Activated CD4-positive, alpha-beta T cell treated with anti-CD3 and anti-CD28 coated beads, Interleukin-2, amount 10 ng/mL, durations not matched to agents 7 days and 5 days (primary cell): Measurements from ENCODE around the gene RDX. TPM values are rescaled to one million over a fixed set of nuclear protein-coding genes. Genes with fewer than 3 reads are reported as not detected.
A peak's percentile ranks its signal among the peaks of the same experiment; 100 is the strongest.

Experiments used
- CTCF ChIA-PET: fragments of 350-600 bp; sonication (Branson Sonifier 250); formaldehyde crosslinking; loops from one replicate; lab custom pipeline; 2021; ENCODE audit warnings: antibody characterized with exemption; lab: Charles Lee
- POLR2A ChIA-PET: fragments of 350-600 bp; sonication (Branson Sonifier 250); formaldehyde crosslinking; loops from one replicate; lab custom pipeline; 2021; ENCODE audit warnings: antibody characterized with exemption; lab: Charles Lee
- DNase-seq: peaks from one replicate; pipeline ENCODE4 v3.0.0-alpha.2; 2020
- H3K27ac Mint-ChIP-seq: one replicate; pipeline ENCODE4 v1.8.0; 2021; ENCODE audit warnings: mild to moderate bottlenecking, moderate library complexity, mixed read lengths
- H3K27me3 Mint-ChIP-seq: one replicate; pipeline ENCODE4 v1.8.0; 2021; ENCODE audit warnings: mixed read lengths
- H3K36me3 Mint-ChIP-seq: one replicate; pipeline ENCODE4 v1.8.0; 2021; ENCODE audit warnings: low read depth, mixed read lengths
- H3K4me1 Mint-ChIP-seq: one replicate; pipeline ENCODE4 v1.8.0; 2021; ENCODE audit warnings: mixed read lengths
- H3K4me3 Mint-ChIP-seq: one replicate; pipeline ENCODE4 v1.8.0; 2021; ENCODE audit warnings: mild to moderate bottlenecking, moderate library complexity, mixed read lengths
- H3K9me3 Mint-ChIP-seq: one replicate; pipeline ENCODE4 v1.8.0; 2021; ENCODE audit warnings: mixed read lengths
- total RNA-seq, 2 experiments: library from RNA; stranded (reverse); gene quantifications; one replicate each; pipeline ENCODE4 v1.2.3, GENCODE V29; 2021

The RDX gene
- 10 to 100 TPM; 37.6 to 47.1 TPM for total RNA-seq

DNA sequence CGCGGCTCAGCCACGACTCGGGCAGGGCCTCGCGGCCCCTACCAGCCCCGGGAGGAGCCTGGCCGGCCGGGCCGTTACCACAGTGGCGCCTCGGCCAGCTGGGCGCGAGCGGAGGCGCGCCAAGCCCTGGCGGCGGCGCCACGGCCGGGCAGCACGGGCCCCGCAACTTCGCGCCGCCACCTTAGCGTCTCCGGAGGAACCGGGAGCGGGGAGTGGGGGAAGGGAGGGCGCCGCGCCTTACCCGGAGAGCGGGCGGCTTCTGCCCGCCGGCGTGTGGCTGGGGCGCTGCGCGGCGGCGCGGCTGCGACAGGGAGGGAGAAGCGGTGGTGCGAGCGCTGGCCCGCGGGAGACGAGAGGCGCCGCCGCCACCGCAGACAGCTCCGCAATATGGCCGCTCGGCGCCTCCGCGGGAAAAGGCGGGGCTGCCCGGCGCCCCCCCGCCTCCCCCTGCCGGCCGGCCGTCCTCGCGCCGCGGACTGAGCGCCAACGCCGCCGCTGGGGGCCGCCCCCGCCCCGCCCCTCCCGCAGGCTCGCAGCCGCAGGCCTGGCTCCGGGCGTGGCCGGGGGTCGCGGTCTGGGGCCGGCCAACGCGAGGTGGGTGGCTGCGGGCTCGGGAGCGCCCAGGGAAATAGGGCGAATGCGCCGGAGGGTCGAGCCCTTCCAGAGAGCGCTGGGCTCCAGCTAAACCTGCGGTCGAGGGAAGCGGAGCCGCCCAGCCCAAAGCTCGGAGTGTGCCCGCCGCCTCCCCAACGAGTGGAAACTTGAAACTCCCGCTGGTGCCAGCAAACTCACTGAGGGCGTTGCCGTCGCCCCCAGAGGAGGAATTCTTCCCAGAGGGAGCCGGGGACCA is at the start of gene RDX:
TSS of gene RDX (minus strand) at position 389 of the 850 bp plus-strand sequence. CDS start 16,922 bp downstream, outside the sequence.
- Mint-ChIP-seq H3K36me3 (peaks cover 8% of the 10 kb centered on the region), H3K27me3 (no peaks in the 10 kb centered on the region), H3K4me3 (peak within 1 kb of the TSS; percentile 86), H3K27ac (peak within 1 kb of the TSS; percentile 86), H3K9me3 (peaks cover 6% of the 10 kb centered on the region), H3K4me1 (peaks cover 49% of the 10 kb centered on the region)
- POLR2A ChIA-PET = no interaction called here
- peak; percentile 55 for DNase-seq
- CTCF ChIA-PET = interaction anchor here (1.0 to 2.3 kb wide), 6 partner anchors 10 to 53 kb away, joined by 3 to 7 read pairs (median 4); no protein-coding TSS in a partner anchor

DNA sequence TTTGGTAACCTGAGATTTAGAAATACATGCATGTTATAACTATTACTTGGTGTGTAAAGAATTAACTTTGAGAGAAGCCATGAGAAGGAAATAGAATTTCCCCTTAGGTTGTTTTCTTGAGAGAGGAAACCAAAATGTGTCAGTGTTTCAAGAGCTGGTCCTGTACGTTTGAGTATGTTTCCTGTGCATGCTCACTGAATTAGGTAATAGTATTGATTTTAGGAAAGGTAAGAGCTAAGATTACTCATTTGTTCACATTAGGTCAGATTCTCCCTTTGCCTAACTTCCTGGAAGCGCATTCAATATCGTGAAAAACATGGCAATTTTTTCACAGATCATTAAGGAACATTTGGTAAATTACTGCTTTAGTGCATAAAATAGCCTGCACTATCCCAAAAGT is 49.3 kb upstream of the RDX start:
- Mint-ChIP-seq H3K4me1 (peaks cover 59% of the 10 kb centered on the region), H3K27ac (peak overlapping the region; percentile 55), H3K4me3 (no peak overlapping the region), H3K9me3 (peaks cover 17% of the 10 kb centered on the region), H3K27me3 (no peaks in the 10 kb centered on the region), H3K36me3 (peaks cover 21% of the 10 kb centered on the region)
- ChIA-PET POLR2A (no interaction called here), CTCF (no interaction called here)
- no peak for DNase-seq

DNA sequence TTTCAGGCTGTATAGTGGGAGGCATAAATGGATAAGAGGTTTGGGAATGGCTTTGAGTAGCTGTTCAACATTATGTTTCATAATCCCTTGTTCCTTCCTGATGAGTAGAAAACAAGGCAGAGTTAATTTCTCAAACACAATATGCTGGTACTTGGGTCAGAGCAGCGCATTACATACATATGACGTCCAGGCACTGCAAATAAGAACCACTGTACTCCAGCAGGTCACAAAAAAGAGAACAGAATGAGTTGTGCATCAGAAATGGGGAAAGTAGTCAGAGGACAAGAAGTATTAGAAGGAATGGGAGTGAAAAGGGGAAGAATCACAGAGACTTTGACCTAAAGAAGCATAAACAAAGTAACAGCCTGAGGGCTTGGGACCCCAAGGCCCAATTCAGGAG is 44.0 kb upstream of the RDX start:
- no peak overlapping the region for H3K27ac Mint-ChIP-seq
- DNase-seq = no peak
- peaks cover 22% of the 10 kb centered on the region for H3K36me3 Mint-ChIP-seq
- peaks cover 19% of the 10 kb centered on the region for H3K9me3 Mint-ChIP-seq
- H3K4me3 Mint-ChIP-seq = no peak overlapping the region
- ChIA-PET CTCF (interaction anchor here (1.3 to 1.9 kb wide), 3 partner anchors 8 to 14 kb away, joined by 3 to 7 read pairs (median 5); no protein-coding TSS in a partner anchor), POLR2A (no interaction called here)
- peaks cover 31% of the 10 kb centered on the region for H3K4me1 Mint-ChIP-seq
- H3K27me3 Mint-ChIP-seq = no peaks in the 10 kb centered on the region

DNA sequence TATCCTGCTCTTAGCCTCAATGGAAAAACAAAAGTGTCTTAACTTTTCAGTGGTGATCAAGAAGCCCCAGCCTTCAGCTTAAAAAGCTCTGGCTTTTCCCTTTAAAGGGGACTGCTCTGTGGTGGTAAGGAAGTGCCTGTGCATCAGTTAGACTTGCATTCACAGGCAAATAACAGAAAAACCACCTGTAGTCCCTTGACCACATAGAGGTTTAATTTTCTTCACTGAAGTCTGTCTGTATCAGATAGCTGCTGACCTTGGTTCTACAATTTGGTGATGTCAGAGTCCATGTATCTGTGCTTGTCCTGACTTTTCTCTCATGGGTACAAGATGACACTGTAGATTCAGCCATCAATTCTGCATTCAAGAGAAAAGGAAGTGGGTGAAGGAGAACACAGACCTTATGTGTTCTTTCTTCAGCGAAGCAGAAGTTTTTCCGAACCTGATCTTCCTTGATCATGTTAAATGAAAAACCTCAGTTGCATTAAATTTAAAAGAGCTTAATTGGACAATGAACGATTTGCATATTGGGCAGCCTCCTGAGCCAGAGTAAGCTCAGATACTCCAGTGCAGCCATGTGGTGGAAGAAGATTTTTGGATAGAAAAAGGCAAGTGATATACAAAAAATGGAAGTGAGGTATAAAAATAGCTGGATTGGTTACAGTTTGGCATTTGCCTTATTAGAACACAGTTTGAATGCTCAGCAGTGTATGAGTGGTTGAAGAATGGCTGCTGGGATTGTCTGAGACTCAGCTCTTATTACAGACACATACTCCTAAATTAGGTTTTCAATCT is 43.2 kb upstream of the RDX start:
- CTCF ChIA-PET = interaction anchor here (0.8 to 1.9 kb wide), 5 partner anchors 9 to 139 kb away, joined by 3 to 7 read pairs (median 4); no protein-coding TSS in a partner anchor
- peaks cover 16% of the 10 kb centered on the region for H3K9me3 Mint-ChIP-seq
- POLR2A ChIA-PET = interaction anchor here (0.6 kb wide), 1 partner anchor 9 kb away, joined by 10 read pairs; no protein-coding TSS in a partner anchor
- no peak for DNase-seq
- no peak overlapping the region for H3K27ac Mint-ChIP-seq
- H3K36me3 Mint-ChIP-seq = peaks cover 19% of the 10 kb centered on the region
- H3K4me1 Mint-ChIP-seq = peaks cover 23% of the 10 kb centered on the region
- H3K27me3 Mint-ChIP-seq = no peaks in the 10 kb centered on the region
- no peak overlapping the region for H3K4me3 Mint-ChIP-seq

DNA sequence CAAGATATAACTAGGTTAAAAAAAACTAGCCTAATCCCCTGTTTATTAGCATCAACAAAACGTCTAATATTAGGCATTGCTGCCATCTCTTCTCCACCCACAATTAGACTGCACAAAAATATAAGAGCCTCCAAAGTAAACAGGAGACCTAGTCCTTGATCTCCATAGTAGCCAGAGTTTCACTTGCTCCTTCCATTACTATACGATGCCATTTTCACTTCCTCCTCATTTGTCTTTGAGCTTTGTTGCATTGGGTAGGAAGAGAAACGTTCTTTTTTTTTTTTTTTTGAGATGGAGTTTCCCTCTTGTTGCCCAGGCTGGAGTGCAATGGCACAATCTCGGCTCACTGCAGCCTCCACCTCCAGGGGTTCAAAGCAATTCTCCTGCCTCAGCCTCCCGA is 42.3 kb upstream of the RDX start:
- peaks cover 19% of the 10 kb centered on the region for H3K4me1 Mint-ChIP-seq
- ChIA-PET CTCF (interaction anchor here (0.6 to 1.9 kb wide), 4 partner anchors 10 to 110 kb away, joined by 3 to 7 read pairs (median 6); no protein-coding TSS in a partner anchor), POLR2A (interaction anchor here (0.6 kb wide), 1 partner anchor 8 kb away, joined by 10 read pairs; no protein-coding TSS in a partner anchor)
- H3K9me3 Mint-ChIP-seq = peaks cover 12% of the 10 kb centered on the region
- H3K27ac Mint-ChIP-seq = peak overlapping the region; percentile 74
- DNase-seq = no peak
- H3K27me3 Mint-ChIP-seq = no peaks in the 10 kb centered on the region
- peaks cover 15% of the 10 kb centered on the region for H3K36me3 Mint-ChIP-seq
- no peak overlapping the region for H3K4me3 Mint-ChIP-seq

DNA sequence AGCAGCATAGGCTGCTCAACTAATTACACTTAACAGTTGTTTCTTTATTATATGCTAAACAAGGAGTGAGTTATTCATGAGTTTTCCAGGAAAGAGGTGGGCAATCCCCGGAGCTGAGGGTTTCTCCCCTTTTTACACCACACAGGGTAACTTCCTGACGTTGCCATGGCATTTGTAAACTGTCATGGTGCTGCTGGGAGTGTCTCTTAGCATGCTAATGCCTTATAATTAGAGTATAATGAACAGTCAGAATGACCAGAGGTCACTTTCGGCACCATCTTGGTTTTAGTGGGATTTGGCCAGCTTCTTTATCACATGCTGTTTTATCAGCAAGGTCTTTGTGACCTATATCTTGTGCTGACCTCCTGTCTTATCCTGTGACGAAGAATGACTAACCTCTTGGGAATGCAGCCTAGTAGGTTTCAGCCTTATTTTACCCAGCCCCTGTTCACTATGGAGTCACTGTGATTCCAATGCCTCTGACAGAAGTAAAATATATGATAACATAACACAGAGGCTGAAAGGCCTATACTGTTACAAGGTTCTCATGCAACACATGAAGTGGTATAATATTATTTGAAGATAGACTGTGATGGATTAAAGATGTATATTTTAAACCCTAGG is 41.3 kb upstream of the RDX start:
- H3K4me1 Mint-ChIP-seq = peaks cover 16% of the 10 kb centered on the region
- no peaks in the 10 kb centered on the region for H3K27me3 Mint-ChIP-seq
- H3K9me3 Mint-ChIP-seq = peaks cover 6% of the 10 kb centered on the region
- DNase-seq = no peak
- CTCF ChIA-PET = interaction anchor here (0.7 to 1.0 kb wide), 2 partner anchors 109 to 374 kb away, joined by 3 read pairs; no protein-coding TSS in a partner anchor
- H3K27ac Mint-ChIP-seq = no peak overlapping the region
- H3K4me3 Mint-ChIP-seq = no peak overlapping the region
- H3K36me3 Mint-ChIP-seq = peaks cover 14% of the 10 kb centered on the region
- POLR2A ChIA-PET = no interaction called here

DNA sequence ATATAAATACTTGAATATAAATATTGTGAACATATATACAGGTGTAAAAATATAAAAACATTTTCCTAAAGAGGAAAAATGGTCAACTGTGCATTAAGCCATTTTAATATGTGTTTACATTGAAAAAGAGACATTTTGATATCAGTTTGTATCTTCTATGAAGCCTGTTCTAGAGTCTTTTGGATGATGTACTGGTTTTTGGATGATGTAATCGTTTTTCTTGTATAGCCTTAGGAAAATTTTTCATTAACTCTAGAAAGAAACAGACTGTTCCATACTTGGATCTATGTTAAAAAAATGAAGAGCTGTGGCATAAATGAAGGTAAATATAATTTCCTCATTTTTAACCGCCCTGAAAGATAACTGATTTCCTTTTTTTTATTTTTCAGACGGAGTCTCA is 39.6 kb upstream of the RDX start:
- Mint-ChIP-seq H3K36me3 (peaks cover 14% of the 10 kb centered on the region), H3K27me3 (no peaks in the 10 kb centered on the region), H3K9me3 (peaks cover 6% of the 10 kb centered on the region), H3K27ac (no peak overlapping the region), H3K4me1 (peaks cover 16% of the 10 kb centered on the region), H3K4me3 (no peak overlapping the region)
- ChIA-PET POLR2A (no interaction called here), CTCF (interaction anchor here (0.6 to 1.5 kb wide), 2 partner anchors 14 to 36 kb away, joined by 3 to 4 read pairs; no protein-coding TSS in a partner anchor)
- DNase-seq = no peak

DNA sequence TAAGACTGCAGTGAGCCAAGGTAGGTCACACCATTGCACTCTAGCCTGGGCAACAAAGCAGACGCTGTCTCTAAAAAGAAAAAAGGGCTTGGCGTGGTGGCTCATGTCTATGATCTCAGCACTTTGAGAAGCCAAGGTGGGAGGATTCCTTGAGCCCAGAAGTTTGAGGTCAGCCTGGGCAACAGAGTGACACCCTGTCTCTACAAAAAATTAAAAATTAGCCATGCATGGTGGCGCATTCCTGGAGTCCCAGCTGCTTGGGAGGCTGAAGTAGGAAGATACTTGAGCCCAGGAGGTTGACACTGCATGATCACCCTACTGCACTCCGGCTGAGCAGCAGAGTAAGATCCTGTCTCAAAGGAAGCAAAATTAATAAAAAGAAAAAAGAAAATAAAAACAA is 38.9 kb upstream of the RDX start:
- H3K4me3 Mint-ChIP-seq = no peak overlapping the region
- ChIA-PET POLR2A (no interaction called here), CTCF (interaction anchor here (0.5 to 2.1 kb wide), 2 partner anchors 8 to 56 kb away, joined by 3 to 5 read pairs; no protein-coding TSS in a partner anchor)
- H3K4me1 Mint-ChIP-seq = peaks cover 14% of the 10 kb centered on the region
- peaks cover 14% of the 10 kb centered on the region for H3K36me3 Mint-ChIP-seq
- peaks cover 8% of the 10 kb centered on the region for H3K9me3 Mint-ChIP-seq
- no peak overlapping the region for H3K27ac Mint-ChIP-seq
- H3K27me3 Mint-ChIP-seq = no peaks in the 10 kb centered on the region
- DNase-seq = no peak

DNA sequence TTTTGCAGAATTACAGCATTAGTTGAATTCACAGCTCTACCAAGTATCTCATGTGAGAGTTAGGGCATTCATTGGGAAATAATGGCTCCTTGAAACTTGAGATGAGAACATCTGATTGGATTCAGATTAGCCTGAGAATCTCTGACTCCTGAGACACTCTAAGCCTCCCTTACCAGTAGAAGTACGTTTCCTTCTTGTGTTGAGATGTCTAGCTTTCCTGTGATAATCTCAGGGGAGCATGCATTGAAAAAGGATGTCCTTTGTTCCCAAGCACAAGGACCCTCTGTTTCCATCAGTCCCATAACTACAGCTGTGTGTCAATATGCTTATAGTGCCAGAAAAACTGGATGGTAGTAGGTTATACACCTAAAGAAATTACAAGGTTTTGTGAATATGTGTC is 35.2 kb upstream of the RDX start:
- H3K36me3 Mint-ChIP-seq = peaks cover 9% of the 10 kb centered on the region
- peaks cover 22% of the 10 kb centered on the region for H3K4me1 Mint-ChIP-seq
- H3K27ac Mint-ChIP-seq = no peak overlapping the region
- POLR2A ChIA-PET = no interaction called here
- CTCF ChIA-PET = interaction anchor here (0.6 to 1.3 kb wide), 3 partner anchors 9 to 578 kb away, joined by 3 to 4 read pairs (median 3); partner anchors contain the start of gene RDX
- peaks cover 10% of the 10 kb centered on the region for H3K9me3 Mint-ChIP-seq
- no peak for DNase-seq
- H3K27me3 Mint-ChIP-seq = no peaks in the 10 kb centered on the region
- H3K4me3 Mint-ChIP-seq = no peak overlapping the region

DNA sequence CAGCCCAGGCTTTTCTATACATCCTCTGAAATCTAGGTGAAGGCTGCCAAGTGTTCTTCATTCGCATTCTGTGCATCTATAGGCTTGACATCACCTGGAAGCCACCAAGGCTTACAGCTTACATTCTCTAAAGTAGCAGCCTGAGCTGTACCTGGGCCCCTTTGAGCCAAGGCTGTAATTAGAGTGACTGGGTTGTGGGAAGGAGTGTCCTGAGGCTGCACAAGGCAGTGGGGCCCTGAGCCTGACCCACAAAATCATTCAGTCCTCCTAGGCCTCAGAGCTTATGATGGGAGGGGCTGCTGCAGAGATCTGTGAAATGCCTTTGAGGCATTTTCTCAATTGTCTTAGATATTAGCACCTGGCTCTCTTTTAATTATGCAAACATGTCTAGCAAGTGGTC is 33.0 kb upstream of the RDX start:
- peak overlapping the region; percentile 28 for H3K27ac Mint-ChIP-seq
- no peak overlapping the region for H3K4me3 Mint-ChIP-seq
- peaks cover 10% of the 10 kb centered on the region for H3K36me3 Mint-ChIP-seq
- peaks cover 10% of the 10 kb centered on the region for H3K9me3 Mint-ChIP-seq
- DNase-seq = no peak
- CTCF ChIA-PET = interaction anchor here (0.8 to 2.4 kb wide), 3 partner anchors 10 to 30 kb away, joined by 3 to 7 read pairs (median 3); no protein-coding TSS in a partner anchor
- no peaks in the 10 kb centered on the region for H3K27me3 Mint-ChIP-seq
- POLR2A ChIA-PET = no interaction called here
- peaks cover 22% of the 10 kb centered on the region for H3K4me1 Mint-ChIP-seq

DNA sequence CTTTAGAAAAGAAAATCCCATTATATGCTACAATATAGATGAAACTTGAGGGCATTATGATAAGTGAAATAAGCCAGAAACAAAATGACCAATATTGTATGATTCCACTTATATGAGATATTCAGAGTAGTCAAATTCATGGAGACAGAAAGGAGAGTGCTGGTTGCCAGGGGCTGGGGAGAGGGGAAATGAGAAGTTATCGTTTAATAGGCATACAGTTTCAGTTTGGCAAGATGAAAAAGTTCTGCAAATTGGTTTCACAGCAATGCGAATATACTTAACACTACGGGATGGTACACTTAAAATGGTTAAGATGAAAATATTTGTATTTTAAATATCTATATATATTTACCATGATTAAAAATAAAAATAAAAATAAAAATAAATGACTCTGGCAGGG is 31.1 kb upstream of the RDX start:
- CTCF ChIA-PET = interaction anchor here (2.4 kb wide), 1 partner anchor 12 kb away, joined by 7 read pairs; no protein-coding TSS in a partner anchor
- H3K4me3 Mint-ChIP-seq = peak overlapping the region; percentile 76
- peaks cover 3% of the 10 kb centered on the region for H3K36me3 Mint-ChIP-seq
- H3K9me3 Mint-ChIP-seq = peaks cover 7% of the 10 kb centered on the region
- no peak for DNase-seq
- POLR2A ChIA-PET = interaction anchor here (0.7 kb wide), 1 partner anchor 250 kb away, joined by 8 read pairs; no protein-coding TSS in a partner anchor
- peaks cover 22% of the 10 kb centered on the region for H3K4me1 Mint-ChIP-seq
- no peak overlapping the region for H3K27ac Mint-ChIP-seq
- no peaks in the 10 kb centered on the region for H3K27me3 Mint-ChIP-seq

DNA sequence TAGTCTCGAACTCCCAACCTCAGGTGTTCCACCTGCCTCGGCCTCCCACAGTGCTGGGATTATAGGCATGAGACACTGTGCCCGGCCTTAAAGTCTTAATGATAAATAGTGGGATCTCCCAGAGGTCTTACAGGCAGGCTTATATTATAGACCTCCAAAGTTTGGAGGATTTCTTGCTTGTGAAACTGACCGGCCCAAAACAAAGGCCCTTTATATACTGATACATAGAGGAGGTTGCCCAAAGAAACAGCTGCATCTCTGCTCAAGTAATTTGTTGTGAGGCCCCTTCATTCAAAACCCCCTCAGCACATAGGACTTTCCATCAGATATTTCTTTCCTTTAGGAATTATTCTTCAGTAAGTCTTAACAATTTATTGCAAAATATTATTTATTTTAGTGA is 27.4 kb upstream of the RDX start:
- no peaks in the 10 kb centered on the region for H3K27me3 Mint-ChIP-seq
- peaks cover 1% of the 10 kb centered on the region for H3K36me3 Mint-ChIP-seq
- H3K4me1 Mint-ChIP-seq = peaks cover 13% of the 10 kb centered on the region
- DNase-seq = no peak
- ChIA-PET POLR2A (no interaction called here), CTCF (interaction anchor here (1.6 kb wide), 1 partner anchor 8 kb away, joined by 3 read pairs; no protein-coding TSS in a partner anchor)
- H3K9me3 Mint-ChIP-seq = peaks cover 3% of the 10 kb centered on the region
- H3K27ac Mint-ChIP-seq = no peak overlapping the region
- H3K4me3 Mint-ChIP-seq = no peak overlapping the region
